HG03066 (cell line): ENCODE data around the gene CIITA.

ENCODE experiments used
- ATAC-seq: cut with Tn5 transposase; IDR thresholded peaks from one replicate; pipeline ENCODE4 v1.9.1; 2021; ENCODE audit warnings: low read depth; ENCODE audit not compliant: unreplicated experiment

CIITA gene

DNA sequence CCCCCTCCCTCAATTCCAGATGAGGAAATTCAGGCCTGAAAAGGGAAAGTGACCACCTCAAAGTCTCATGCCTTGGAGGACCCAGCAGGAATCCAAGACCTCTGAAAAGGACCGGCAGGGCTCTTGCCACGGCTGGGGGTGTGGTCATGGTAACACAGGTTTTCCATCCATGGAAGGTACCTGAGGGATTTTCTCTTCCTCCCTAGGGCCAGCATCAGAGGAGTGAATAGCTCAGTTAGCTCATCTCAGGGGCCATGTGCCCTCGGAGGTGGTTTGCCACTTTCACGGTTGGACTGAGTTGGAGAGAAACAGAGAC lies 1.3 kb downstream of the CIITA start:
- ATAC-seq = no peak

- no peak for ATAC-seq
Observed at GRCh38 chr16:10878644-10879501, 1.9 kb downstream of the CIITA start.

GRCh38 chr16:10879681-10880589 lies 2.9 kb downstream of the CIITA start:
- no peak for ATAC-seq

GRCh38 chr16:10880594-10881452 lies 3.8 kb downstream of the CIITA start:
- no peak for ATAC-seq

- no peak for ATAC-seq
Observed at GRCh38 chr16:10881479-10882030, 4.6 kb downstream of the CIITA start.

DNA sequence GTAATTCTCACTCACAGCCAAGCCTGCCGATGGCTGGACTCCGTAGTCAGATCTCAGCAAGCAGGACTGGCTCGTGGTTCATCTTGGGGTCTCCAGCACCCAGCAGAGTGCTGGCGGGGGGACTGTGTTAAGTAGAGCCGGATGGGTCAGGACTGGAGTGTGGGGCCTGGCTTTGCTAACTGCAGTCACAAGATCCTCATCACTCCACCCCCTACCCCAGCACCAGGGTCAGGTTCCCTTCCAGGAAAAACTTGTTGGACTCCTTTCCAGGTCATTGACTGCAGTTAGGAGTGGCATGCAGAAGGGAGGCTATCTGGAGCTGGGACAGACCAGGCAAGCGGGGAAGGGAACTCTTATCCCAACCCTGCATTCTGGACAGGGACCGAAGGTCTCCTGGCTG lies 6.0 kb downstream of the CIITA start:
- no peak for ATAC-seq

DNA sequence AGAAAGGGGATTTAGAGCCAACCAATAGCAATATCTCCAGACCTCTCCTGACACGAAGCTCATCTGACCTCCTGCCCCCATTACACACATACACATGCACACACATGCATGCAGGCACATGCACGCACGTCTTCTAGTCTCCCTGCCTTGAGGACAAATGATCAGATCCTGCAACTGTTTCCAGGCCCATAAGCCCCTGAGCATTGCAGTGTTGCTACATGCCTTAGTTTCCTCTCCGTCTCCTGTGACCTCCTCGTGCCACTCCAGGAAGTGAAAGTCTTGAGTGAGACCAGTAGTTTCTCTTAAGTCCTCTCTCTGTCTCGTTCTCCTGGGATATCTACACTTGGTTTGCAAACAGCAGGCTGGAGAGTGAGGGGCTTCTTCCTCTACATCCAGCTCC lies 8.2 kb downstream of the CIITA start:
- ATAC-seq = no peak

GRCh38 chr16:10888320-10888937 lies 11.4 kb downstream of the CIITA start:
- no peak for ATAC-seq

DNA sequence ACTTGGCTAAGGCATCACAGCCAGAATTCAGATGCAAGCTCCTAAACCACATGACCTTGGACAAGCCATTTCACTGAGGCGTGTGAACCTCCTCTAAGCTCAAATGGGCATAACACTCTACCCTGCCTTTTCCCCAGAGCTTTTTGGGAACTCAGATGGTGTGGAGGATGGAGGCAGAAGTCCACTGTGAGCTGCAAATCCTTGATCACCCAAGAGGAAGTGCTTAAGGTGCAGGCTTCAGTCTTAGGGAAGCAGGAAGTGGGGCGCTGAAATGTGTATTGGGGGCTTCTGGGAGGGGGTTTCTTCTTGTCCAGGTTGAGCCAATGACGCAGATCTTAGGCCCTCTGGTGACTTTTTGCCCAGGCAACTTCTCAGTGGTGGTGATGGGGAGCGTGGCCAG lies 12.9 kb downstream of the CIITA start:
- ATAC-seq = no peak

DNA sequence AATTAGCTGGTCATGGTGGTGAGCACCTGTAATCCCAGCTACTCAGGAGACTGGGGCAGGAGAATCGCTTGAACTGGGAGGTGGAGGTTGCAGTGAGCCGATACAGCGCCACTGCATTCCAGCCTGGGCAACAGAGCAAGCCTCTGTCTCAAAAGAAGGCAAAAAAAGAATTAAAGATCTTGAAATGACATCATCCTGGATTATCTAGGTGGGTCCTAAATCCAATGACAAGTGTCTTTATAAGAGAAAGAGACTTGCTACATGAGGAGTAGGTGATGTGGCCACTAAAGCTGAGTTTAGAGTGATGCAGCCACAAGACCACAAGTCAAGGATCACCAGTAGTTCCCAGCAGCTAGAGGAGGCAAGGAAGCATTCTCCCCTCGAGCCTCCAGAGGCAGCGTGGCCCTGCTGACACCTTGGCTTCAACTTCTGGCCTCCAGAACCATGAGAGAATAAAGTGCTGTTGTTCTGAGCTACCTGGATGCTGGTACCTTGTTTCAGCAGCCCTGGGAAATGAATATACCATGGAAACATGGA lies 15.8 kb downstream of the CIITA start:
- ATAC-seq = no peak

- ATAC-seq = no peak
Observed at GRCh38 chr16:10895053-10895946, 18.3 kb downstream of the CIITA start.

- ATAC-seq = no peak
Observed at GRCh38 chr16:10896165-10896564, 19.2 kb downstream of the CIITA start.

DNA sequence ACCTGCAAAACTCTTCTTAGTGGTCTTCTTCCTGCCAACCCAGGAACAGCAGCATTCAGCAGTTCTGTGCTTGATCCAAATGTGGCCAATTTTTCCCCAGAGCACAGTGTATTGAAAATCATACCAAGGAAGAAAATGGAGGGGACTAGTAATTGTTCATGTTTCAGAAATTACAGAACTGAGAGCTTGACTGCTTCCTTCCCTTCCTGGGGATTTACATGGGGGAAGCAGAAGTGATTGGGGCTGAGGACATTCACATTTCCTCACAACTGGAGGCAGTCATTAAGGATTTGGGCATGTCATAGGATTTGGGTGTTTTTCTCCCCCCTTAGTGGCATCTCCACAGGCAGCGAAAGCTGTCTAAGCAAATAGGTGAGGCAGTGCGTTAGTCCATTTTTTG lies 19.7 kb downstream of the CIITA start:
- no peak for ATAC-seq

GRCh38 chr16:10897134-10897533 lies 20.1 kb downstream of the CIITA start:
- ATAC-seq = peak; percentile 70

- ATAC-seq = no peak
Observed at GRCh38 chr16:10902999-10903398, 26.0 kb downstream of the CIITA start.

DNA sequence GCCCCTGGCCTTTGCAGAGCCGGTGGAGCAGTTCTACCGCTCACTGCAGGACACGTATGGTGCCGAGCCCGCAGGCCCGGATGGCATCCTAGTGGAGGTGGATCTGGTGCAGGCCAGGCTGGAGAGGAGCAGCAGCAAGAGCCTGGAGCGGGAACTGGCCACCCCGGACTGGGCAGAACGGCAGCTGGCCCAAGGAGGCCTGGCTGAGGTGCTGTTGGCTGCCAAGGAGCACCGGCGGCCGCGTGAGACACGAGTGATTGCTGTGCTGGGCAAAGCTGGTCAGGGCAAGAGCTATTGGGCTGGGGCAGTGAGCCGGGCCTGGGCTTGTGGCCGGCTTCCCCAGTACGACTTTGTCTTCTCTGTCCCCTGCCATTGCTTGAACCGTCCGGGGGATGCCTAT lies 29.5 kb downstream of the CIITA start:
- no peak for ATAC-seq

DNA sequence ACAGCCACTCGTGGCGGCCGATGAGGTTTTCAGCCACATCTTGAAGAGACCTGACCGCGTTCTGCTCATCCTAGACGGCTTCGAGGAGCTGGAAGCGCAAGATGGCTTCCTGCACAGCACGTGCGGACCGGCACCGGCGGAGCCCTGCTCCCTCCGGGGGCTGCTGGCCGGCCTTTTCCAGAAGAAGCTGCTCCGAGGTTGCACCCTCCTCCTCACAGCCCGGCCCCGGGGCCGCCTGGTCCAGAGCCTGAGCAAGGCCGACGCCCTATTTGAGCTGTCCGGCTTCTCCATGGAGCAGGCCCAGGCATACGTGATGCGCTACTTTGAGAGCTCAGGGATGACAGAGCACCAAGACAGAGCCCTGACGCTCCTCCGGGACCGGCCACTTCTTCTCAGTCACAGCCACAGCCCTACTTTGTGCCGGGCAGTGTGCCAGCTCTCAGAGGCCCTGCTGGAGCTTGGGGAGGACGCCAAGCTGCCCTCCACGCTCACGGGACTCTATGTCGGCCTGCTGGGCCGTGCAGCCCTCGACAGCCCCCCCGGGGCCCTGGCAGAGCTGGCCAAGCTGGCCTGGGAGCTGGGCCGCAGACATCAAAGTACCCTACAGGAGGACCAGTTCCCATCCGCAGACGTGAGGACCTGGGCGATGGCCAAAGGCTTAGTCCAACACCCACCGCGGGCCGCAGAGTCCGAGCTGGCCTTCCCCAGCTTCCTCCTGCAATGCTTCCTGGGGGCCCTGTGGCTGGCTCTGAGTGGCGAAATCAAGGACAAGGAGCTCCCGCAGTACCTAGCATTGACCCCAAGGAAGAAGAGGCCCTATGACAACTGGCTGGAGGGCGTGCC lies 30.1 kb downstream of the CIITA start:
- no peak for ATAC-seq

- ATAC-seq = no peak
Observed at GRCh38 chr16:10907757-10908045, 30.7 kb downstream of the CIITA start.
